HepG2 (cell line): ENCODE data around the gene COL13A1.

Experiments used
- AKAP8 ChIP-seq: sonication (generic); formaldehyde crosslinking; IDR thresholded peaks from 2 replicates; pipeline ENCODE4 v1.5.1; 2020; ENCODE audit warnings: mild to moderate bottlenecking, missing genetic modification reagents
- CTCF ChIP-seq: sonication (generic); formaldehyde crosslinking; IDR thresholded peaks from 2 replicates; pipeline ENCODE4 v1.5.0; 2020; ENCODE audit warnings: mild to moderate bottlenecking, missing genetic modification reagents, moderate library complexity
- SP140L ChIP-seq: sonication (generic); formaldehyde crosslinking; IDR thresholded peaks from 2 replicates; pipeline ENCODE4 v1.4.0; 2020; ENCODE audit warnings: missing genetic modification reagents, borderline replicate concordance
- TF ChIP-seq, protein P1 (sequence below): sonication (generic); formaldehyde crosslinking; IDR thresholded peaks from 2 replicates; pipeline ENCODE4 v1.4.0; 2020; ENCODE audit warnings: missing genetic modification reagents
- TF ChIP-seq, protein P2 (sequence below): sonication (generic); formaldehyde crosslinking; IDR thresholded peaks from 2 replicates; pipeline ENCODE4 v1.8.0; 2022; ENCODE audit warnings: mild to moderate bottlenecking, missing genetic modification reagents

DNA sequence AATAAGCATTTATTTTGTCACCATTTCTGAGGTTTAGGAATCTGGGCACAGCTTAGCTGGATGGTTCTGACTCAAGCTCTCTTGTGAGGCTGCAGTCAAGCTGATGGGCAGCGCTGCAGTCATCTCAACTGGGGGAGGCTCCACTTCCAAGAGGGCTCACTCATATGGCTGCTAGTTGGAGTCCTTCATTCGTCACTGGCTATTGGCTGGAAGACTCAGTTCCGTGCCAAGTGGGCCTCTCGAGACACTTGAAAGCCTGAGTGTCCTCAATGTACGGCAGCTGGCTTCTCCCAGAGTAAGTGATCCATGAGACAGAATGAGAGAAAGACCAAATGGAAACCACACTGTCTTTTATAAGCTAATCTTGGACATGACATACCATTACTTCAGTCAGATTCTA lies 21.6 kb upstream of the COL13A1 start:
- TF ChIP-seq, protein P1, sequence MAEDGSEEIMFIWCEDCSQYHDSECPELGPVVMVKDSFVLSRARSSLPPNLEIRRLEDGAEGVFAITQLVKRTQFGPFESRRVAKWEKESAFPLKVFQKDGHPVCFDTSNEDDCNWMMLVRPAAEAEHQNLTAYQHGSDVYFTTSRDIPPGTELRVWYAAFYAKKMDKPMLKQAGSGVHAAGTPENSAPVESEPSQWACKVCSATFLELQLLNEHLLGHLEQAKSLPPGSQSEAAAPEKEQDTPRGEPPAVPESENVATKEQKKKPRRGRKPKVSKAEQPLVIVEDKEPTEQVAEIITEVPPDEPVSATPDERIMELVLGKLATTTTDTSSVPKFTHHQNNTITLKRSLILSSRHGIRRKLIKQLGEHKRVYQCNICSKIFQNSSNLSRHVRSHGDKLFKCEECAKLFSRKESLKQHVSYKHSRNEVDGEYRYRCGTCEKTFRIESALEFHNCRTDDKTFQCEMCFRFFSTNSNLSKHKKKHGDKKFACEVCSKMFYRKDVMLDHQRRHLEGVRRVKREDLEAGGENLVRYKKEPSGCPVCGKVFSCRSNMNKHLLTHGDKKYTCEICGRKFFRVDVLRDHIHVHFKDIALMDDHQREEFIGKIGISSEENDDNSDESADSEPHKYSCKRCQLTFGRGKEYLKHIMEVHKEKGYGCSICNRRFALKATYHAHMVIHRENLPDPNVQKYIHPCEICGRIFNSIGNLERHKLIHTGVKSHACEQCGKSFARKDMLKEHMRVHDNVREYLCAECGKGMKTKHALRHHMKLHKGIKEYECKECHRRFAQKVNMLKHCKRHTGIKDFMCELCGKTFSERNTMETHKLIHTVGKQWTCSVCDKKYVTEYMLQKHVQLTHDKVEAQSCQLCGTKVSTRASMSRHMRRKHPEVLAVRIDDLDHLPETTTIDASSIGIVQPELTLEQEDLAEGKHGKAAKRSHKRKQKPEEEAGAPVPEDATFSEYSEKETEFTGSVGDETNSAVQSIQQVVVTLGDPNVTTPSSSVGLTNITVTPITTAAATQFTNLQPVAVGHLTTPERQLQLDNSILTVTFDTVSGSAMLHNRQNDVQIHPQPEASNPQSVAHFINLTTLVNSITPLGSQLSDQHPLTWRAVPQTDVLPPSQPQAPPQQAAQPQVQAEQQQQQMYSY (CRISPR knock-in tag), result no peak
- TF ChIP-seq, protein P2, sequence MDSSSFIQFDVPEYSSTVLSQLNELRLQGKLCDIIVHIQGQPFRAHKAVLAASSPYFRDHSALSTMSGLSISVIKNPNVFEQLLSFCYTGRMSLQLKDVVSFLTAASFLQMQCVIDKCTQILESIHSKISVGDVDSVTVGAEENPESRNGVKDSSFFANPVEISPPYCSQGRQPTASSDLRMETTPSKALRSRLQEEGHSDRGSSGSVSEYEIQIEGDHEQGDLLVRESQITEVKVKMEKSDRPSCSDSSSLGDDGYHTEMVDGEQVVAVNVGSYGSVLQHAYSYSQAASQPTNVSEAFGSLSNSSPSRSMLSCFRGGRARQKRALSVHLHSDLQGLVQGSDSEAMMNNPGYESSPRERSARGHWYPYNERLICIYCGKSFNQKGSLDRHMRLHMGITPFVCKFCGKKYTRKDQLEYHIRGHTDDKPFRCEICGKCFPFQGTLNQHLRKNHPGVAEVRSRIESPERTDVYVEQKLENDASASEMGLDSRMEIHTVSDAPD (CRISPR knock-in tag), result no peak
- no peak for TF ChIP-seq CTCF
- TF ChIP-seq SP140L (CRISPR knock-in tag), result no peak
- TF ChIP-seq AKAP8, result no peak
